GM12801 (cell line): ENCODE results near the gene IER5.

Experiments
- CTCF ChIP-seq: IDR thresholded peaks from one replicate; pipeline ENCODE4 v1.5.1; 2011; ENCODE audit warnings: control low read depth; ENCODE audit not compliant: insufficient read length; ENCODE audit errors: extremely low read depth

IER5 gene

GRCh38 chr1:181094416-181095212 is 6.1 kb downstream of the IER5 start:
- no peak for TF ChIP-seq CTCF

DNA sequence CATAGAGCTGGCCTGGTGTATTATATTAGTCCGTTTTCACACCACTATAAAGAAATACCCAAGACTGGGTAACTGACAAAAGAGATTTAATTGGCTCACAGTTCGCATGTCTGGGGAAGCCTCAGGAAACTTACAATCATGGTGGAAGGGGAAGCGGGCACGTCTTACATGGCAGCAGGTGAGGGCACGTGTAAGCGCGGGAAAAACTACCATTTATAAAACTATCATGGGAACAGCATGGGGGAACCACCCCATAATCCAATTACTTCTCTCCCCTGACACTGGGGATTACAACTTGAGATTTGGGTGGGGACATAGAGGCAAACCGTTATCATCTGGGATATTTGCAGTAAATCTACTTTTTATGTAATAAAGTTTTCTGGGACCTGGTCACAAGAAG is 6.8 kb downstream of the IER5 start:
- no peak for TF ChIP-seq CTCF

GRCh38 chr1:181095763-181096184 is 7.3 kb downstream of the IER5 start:
- TF ChIP-seq CTCF, result no peak

GRCh38 chr1:181097242-181097641 is 8.7 kb downstream of the IER5 start:
- TF ChIP-seq CTCF, result no peak

GRCh38 chr1:181099152-181100014 is 10.9 kb downstream of the IER5 start:
- TF ChIP-seq CTCF, result no peak

DNA sequence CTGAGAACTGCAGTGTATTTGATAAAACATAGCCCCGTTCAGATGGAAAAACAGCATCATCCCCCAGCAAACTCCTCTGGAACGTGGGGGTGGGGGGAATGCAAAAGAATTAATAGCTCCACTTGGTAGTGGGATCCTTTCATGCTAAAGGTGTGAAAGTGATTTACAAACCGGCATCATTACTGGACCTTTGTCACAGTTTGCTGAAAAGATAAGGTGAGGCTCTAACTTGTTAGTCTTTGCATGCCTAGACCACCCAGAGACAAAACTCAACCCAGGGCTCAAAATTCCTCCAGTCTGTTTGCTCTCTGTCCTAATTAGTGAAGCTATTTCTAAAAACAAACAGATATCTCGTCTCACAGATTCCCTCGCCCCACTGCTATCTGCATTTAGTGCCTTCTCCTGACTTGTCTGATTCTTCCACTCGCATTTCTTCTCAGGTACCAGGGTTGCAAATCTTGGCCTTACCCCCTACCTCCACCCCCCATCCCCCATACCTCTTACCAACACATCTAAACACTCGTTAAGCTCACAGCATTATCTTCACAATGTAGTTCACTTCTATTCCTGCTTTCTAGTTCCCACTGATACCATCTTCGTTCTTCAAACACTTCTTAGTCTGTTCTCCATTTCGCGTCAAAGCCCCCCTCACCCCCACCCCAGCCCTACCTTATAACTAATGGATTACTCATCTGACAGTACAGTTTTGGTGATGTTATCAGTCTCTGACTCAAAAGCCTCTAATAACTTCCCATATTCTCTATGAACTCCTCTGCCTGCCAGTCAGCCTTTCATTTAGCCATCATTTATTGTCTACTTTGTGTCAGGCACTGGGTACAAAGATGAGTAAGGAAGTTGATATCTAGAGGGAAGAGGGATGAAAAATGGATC is 11.8 kb downstream of the IER5 start:
- TF ChIP-seq CTCF, result no peak

- no peak for TF ChIP-seq CTCF
Observed at GRCh38 chr1:181100934-181101333, 12.4 kb downstream of the IER5 start.
